Fibroblast of pulmonary artery (primary cell): Measurements from ENCODE around the gene SURF1.

Experiments used
- DNase-seq: peaks from one replicate; pipeline ENCODE4 v3.0.0-alpha.2; 2010; ENCODE audit warnings: low read depth
- H3K4me3 ChIP-seq: replicated peaks from 2 replicates; pipeline ENCODE4 v1.5.1; 2011; ENCODE audit warnings: low read depth, mild to moderate bottlenecking, control low read depth, low read length, moderate library complexity
- CTCF ChIP-seq: IDR thresholded peaks from 2 replicates; pipeline ENCODE4 v1.5.1; 2011; ENCODE audit warnings: mild to moderate bottlenecking, control low read depth, low read length, inconsistent platforms; ENCODE audit errors: missing control alignments

The SURF1 gene

GRCh38 chr9:133390713-133391112 lies 34.4 kb upstream of the SURF1 start:
- no peak for DNase-seq
- no peak overlapping the region for H3K4me3 ChIP-seq
- no peak for TF ChIP-seq CTCF

- no peak for DNase-seq
- H3K4me3 ChIP-seq, result no peak overlapping the region
- no peak for TF ChIP-seq CTCF
Observed at GRCh38 chr9:133389562-133389961, 33.3 kb upstream of the SURF1 start.

- no peak for DNase-seq
- no peak for TF ChIP-seq CTCF
- no peak overlapping the region for H3K4me3 ChIP-seq
Observed at GRCh38 chr9:133389025-133389557, 32.8 kb upstream of the SURF1 start.

DNA sequence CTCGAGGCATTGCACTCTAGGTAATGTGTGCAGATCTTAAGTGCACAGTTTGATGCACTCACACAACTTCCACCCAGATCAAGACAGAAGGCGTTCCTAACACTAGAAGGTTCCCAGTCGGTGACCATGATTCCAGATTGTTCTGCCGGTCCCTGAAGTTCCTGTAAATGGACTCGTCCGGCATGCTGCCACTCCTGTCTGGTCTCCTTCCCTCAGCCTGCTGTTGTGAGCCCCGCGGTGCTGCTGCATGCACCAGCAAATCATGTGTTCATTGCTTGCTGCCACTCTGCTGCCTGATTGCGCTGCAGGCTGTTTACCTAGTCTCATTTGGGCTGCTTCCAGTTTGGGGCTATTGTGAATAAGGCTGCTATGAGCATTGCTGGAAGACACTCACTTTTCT lies 31.4 kb upstream of the SURF1 start:
- no peak overlapping the region for H3K4me3 ChIP-seq
- DNase-seq, result no peak
- no peak for TF ChIP-seq CTCF

DNA sequence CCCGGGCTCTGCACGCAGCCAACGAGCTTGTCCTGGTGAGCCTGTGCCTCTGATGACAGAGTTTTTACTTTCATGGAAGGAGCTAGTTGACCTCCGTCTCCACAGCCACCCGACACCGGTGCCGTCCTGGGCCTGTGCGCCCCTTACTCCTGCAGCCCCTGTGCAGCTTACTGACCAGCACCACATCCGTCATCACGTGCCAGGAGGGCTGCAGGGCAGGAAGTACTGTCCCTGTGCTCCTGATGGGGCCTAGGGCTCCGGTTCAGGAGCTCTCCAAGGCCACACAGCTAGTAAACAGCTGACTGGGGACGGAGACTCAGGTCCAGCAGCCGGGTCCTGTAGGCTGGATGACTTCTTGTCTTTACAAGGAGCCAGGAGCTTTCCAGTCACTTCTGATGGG lies 30.1 kb upstream of the SURF1 start:
- DNase-seq, result no peak
- no peak for TF ChIP-seq CTCF
- no peak overlapping the region for H3K4me3 ChIP-seq

- no peak for TF ChIP-seq CTCF
- no peak overlapping the region for H3K4me3 ChIP-seq
- DNase-seq, result no peak
Observed at GRCh38 chr9:133385452-133385851, 29.2 kb upstream of the SURF1 start.

- no peak for DNase-seq
- H3K4me3 ChIP-seq, result no peak overlapping the region
- no peak for TF ChIP-seq CTCF
Observed at GRCh38 chr9:133384736-133385321, 28.5 kb upstream of the SURF1 start.
